ENCODE data around the gene DNAJC27.

DNA sequence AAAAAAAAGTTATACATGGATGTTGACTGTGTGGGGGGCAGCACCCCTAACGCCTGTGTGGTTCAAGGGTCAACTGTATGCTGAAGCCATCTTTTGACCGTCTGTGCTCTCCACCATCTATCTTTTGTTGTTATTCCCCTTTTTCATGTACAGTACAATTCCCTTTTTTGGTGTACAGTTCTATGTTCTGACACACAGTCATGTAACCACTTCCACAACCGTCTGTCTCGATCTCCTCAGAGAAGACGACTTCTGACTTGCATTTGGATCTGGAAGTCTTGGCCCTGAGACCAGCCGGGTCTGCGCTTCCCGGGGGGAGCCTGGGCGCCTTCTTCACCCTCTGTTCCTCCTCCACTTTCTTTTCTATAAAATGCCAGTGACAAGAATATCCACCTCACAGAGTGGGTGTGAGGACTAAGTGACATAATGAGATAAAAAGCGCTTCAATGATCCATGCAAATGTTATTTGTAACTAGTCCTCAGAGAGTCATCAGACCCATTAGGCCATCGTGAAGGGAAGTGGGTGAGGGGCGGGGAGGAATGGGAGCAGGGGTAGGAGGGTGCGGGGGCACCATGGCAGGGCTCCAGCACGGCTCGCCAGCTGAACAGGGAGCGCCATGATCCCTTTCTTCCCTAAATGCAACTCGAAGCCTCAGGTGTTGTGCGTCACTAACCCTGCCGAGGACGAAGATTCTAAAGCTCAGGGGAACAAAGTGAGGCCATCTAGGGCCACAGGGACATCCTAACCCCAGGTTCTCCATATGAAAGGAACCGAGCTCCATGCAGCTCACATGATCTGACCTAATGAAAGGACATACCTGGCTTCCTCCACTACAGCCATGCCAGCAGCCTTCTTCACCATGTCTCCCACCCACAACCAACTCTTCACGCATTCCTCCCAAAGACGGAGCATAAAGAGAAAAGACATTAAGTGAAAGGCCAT lies 68.3 kb downstream of the DNAJC27 start:
- no peak for TF ChIP-seq POLR2AphosphoS5 (IDR thresholded peaks at IDR 0.05; ENCODE audit: low read depth, low read length)
- no peak for TF ChIP-seq SPI1 (IDR thresholded peaks at IDR 0.05; ENCODE audit: low read depth, low read length)
- TF ChIP-seq POLR2A (IDR thresholded peaks at IDR 0.05; ENCODE audit: low read depth, low read length) = no peak
- TF ChIP-seq PAX5 (IDR thresholded peaks at IDR 0.05; ENCODE audit: insufficient read depth, low read length, severe bottlenecking) = no peak
